ENCODE results near the gene PDCD11.

GRCh38 chr10:103473261-103473671, 76.8 kb downstream of the PDCD11 start:
- TF ChIP-seq CTCF (IDR thresholded peaks at IDR 0.05), result no peak
- no peak for TF ChIP-seq FOXK1 (CRISPR knock-in tag; IDR thresholded peaks at IDR 0.05)
- no peak for TF ChIP-seq KAT7 (CRISPR knock-in tag; IDR thresholded peaks at IDR 0.05; ENCODE audit: borderline replicate concordance)
- TF ChIP-seq PRDM15 (CRISPR knock-in tag; IDR thresholded peaks at IDR 0.05), result no peak
- TF ChIP-seq ATF2 (CRISPR knock-in tag; IDR thresholded peaks at IDR 0.05; ENCODE audit: borderline replicate concordance, low read depth), result no peak
- no peak for TF ChIP-seq ZNF263 (CRISPR knock-in tag; IDR thresholded peaks at IDR 0.05; ENCODE audit: low read depth)
- no peak for TF ChIP-seq OVOL2 (CRISPR knock-in tag; IDR thresholded peaks at IDR 0.05; ENCODE audit: borderline replicate concordance)
- TF ChIP-seq ZNF138 (CRISPR knock-in tag; conservative IDR thresholded peaks at IDR 0.05), result no peak
- TF ChIP-seq ZNF281 (CRISPR knock-in tag; IDR thresholded peaks at IDR 0.05), result no peak
- no peak for TF ChIP-seq CREB1 (CRISPR knock-in tag; IDR thresholded peaks at IDR 0.05)
- no peak for TF ChIP-seq SP1 (CRISPR knock-in tag; conservative IDR thresholded peaks at IDR 0.05)
- TF ChIP-seq MAX (CRISPR knock-in tag; IDR thresholded peaks at IDR 0.05), result no peak
